ENCODE measurements around the gene C2orf68.
A peak's percentile ranks its signal among the peaks of the same experiment; 100 is the strongest.

C2orf68 gene

DNA sequence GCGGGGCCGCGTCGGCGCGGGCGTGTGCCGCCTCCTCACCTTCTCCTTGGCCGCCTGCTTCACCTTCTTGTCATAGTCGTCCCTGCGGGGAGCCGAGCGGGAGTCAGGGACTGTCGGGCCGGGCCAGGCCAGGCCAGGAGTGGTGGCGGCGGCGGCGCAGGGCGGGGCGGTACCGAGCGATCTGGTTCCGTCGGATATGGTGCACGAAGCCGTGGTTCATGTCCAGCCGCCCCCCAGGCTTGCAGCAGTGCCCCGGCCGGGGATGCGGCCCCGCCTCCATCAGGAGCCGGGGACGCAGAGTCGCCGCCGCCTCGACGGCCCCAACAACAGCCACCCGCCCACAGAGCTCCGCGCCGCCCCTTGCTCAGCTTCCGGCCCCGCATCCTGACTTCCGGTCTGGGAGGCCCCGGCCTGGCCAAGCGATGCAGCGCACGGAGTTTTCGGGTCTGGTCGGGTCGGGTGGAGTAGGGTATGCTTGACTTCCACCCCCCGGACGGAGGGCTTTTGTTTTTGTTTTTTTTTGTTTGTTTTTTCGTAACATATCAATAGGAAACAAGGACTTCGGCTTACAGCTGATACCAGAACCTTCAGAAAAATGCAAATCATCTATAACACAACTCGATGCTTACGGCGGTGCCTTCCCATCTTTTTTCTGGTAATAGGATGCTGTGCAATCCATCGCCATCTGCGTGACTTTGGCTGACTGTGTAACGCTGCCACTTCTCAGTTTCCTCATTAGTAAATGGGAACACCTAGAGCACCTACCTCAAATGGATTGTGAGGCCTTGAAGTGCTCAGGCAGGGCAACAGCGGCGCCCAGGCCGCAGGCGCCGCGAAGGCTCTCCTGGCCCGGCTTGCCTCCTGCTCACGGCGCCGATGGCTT, at the start of gene C2orf68 (continued):
- TF ChIP-seq, protein P1, sequence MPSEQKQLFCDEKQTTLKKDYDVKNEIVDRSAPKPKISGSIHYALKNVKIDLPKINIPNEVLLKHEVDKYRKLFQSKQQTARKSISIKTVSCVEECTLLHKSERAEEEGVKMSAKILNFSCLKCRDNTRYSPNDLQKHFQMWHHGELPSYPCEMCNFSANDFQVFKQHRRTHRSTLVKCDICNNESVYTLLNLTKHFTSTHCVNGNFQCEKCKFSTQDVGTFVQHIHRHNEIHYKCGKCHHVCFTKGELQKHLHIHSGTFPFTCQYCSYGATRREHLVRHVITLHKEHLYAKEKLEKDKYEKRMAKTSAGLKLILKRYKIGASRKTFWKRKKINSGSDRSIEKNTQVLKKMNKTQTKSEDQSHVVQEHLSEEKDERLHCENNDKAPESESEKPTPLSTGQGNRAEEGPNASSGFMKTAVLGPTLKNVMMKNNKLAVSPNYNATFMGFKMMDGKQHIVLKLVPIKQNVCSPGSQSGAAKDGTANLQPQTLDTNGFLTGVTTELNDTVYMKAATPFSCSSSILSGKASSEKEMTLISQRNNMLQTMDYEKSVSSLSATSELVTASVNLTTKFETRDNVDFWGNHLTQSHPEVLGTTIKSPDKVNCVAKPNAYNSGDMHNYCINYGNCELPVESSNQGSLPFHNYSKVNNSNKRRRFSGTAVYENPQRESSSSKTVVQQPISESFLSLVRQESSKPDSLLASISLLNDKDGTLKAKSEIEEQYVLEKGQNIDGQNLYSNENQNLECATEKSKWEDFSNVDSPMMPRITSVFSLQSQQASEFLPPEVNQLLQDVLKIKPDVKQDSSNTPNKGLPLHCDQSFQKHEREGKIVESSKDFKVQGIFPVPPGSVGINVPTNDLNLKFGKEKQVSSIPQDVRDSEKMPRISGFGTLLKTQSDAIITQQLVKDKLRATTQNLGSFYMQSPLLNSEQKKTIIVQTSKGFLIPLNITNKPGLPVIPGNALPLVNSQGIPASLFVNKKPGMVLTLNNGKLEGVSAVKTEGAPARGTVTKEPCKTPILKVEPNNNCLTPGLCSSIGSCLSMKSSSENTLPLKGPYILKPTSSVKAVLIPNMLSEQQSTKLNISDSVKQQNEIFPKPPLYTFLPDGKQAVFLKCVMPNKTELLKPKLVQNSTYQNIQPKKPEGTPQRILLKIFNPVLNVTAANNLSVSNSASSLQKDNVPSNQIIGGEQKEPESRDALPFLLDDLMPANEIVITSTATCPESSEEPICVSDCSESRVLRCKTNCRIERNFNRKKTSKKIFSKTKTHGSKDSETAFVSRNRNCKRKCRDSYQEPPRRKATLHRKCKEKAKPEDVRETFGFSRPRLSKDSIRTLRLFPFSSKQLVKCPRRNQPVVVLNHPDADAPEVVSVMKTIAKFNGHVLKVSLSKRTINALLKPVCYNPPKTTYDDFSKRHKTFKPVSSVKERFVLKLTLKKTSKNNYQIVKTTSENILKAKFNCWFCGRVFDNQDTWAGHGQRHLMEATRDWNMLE (tag by site-specific recombination; conservative IDR thresholded peaks at IDR 0.05; ENCODE audit: low read depth): peak; percentile 53
- TF ChIP-seq, protein P2, sequence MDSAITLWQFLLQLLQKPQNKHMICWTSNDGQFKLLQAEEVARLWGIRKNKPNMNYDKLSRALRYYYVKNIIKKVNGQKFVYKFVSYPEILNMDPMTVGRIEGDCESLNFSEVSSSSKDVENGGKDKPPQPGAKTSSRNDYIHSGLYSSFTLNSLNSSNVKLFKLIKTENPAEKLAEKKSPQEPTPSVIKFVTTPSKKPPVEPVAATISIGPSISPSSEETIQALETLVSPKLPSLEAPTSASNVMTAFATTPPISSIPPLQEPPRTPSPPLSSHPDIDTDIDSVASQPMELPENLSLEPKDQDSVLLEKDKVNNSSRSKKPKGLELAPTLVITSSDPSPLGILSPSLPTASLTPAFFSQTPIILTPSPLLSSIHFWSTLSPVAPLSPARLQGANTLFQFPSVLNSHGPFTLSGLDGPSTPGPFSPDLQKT (IDR thresholded peaks at IDR 0.05; ENCODE audit: borderline replicate concordance, low read depth, low read length): no peak
- TF ChIP-seq, protein P3, sequence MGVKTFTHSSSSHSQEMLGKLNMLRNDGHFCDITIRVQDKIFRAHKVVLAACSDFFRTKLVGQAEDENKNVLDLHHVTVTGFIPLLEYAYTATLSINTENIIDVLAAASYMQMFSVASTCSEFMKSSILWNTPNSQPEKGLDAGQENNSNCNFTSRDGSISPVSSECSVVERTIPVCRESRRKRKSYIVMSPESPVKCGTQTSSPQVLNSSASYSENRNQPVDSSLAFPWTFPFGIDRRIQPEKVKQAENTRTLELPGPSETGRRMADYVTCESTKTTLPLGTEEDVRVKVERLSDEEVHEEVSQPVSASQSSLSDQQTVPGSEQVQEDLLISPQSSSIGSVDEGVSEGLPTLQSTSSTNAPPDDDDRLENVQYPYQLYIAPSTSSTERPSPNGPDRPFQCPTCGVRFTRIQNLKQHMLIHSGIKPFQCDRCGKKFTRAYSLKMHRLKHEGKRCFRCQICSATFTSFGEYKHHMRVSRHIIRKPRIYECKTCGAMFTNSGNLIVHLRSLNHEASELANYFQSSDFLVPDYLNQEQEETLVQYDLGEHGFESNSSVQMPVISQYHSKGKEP (tag by site-specific recombination; IDR thresholded peaks at IDR 0.05): no peak
- peak; percentile 26; the same call in 1 of the 2 replicates for TF ChIP-seq SP7 (tag by site-specific recombination; IDR thresholded peaks at IDR 0.05)
- no peak for TF ChIP-seq WT1 (tag by site-specific recombination; IDR thresholded peaks at IDR 0.05)
- TF ChIP-seq, protein P4, sequence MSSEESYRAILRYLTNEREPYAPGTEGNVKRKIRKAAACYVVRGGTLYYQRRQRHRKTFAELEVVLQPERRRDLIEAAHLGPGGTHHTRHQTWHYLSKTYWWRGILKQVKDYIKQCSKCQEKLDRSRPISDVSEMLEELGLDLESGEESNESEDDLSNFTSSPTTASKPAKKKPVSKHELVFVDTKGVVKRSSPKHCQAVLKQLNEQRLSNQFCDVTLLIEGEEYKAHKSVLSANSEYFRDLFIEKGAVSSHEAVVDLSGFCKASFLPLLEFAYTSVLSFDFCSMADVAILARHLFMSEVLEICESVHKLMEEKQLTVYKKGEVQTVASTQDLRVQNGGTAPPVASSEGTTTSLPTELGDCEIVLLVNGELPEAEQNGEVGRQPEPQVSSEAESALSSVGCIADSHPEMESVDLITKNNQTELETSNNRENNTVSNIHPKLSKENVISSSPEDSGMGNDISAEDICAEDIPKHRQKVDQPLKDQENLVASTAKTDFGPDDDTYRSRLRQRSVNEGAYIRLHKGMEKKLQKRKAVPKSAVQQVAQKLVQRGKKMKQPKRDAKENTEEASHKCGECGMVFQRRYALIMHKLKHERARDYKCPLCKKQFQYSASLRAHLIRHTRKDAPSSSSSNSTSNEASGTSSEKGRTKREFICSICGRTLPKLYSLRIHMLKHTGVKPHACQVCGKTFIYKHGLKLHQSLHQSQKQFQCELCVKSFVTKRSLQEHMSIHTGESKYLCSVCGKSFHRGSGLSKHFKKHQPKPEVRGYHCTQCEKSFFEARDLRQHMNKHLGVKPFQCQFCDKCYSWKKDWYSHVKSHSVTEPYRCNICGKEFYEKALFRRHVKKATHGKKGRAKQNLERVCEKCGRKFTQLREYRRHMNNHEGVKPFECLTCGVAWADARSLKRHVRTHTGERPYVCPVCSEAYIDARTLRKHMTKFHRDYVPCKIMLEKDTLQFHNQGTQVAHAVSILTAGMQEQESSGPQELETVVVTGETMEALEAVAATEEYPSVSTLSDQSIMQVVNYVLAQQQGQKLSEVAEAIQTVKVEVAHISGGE (tag by site-specific recombination; conservative IDR thresholded peaks at IDR 0.05; ENCODE audit: low read depth): peak; percentile 90
- peak; percentile 65; the same call in 1 of the 2 replicates for TF ChIP-seq ZNF76 (tag by site-specific recombination; IDR thresholded peaks at IDR 0.05; ENCODE audit: borderline replicate concordance, low read depth)
- TF ChIP-seq ZNF335 (tag by site-specific recombination; conservative IDR thresholded peaks at IDR 0.05): peak; percentile 58
- TF ChIP-seq KLF1 (tag by site-specific recombination; IDR thresholded peaks at IDR 0.05): peak; percentile 41; the same call in 1 of the 2 replicates
- TF ChIP-seq ZNF391 (tag by site-specific recombination; IDR thresholded peaks at IDR 0.05; ENCODE audit: borderline replicate concordance, low read depth): 0 out of 2 replicates have a peak, but pooled peaks have one; percentile 26
- TF ChIP-seq, protein P5, sequence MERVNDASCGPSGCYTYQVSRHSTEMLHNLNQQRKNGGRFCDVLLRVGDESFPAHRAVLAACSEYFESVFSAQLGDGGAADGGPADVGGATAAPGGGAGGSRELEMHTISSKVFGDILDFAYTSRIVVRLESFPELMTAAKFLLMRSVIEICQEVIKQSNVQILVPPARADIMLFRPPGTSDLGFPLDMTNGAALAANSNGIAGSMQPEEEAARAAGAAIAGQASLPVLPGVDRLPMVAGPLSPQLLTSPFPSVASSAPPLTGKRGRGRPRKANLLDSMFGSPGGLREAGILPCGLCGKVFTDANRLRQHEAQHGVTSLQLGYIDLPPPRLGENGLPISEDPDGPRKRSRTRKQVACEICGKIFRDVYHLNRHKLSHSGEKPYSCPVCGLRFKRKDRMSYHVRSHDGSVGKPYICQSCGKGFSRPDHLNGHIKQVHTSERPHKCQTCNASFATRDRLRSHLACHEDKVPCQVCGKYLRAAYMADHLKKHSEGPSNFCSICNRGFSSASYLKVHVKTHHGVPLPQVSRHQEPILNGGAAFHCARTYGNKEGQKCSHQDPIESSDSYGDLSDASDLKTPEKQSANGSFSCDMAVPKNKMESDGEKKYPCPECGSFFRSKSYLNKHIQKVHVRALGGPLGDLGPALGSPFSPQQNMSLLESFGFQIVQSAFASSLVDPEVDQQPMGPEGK (tag by site-specific recombination; IDR thresholded peaks at IDR 0.05): peak; percentile 77
- TF ChIP-seq SP3 (tag by site-specific recombination; IDR thresholded peaks at IDR 0.05): peak; percentile 86
- TF ChIP-seq KLF8 (tag by site-specific recombination; IDR thresholded peaks at IDR 0.05): peak; percentile 75
- TF ChIP-seq ZEB2 (tag by site-specific recombination; IDR thresholded peaks at IDR 0.05): 0 out of 2 replicates have a peak, but pooled peaks have one; percentile 9
- TF ChIP-seq ZNF626 (tag by site-specific recombination; IDR thresholded peaks at IDR 0.05): no peak
- TF ChIP-seq, protein P6, sequence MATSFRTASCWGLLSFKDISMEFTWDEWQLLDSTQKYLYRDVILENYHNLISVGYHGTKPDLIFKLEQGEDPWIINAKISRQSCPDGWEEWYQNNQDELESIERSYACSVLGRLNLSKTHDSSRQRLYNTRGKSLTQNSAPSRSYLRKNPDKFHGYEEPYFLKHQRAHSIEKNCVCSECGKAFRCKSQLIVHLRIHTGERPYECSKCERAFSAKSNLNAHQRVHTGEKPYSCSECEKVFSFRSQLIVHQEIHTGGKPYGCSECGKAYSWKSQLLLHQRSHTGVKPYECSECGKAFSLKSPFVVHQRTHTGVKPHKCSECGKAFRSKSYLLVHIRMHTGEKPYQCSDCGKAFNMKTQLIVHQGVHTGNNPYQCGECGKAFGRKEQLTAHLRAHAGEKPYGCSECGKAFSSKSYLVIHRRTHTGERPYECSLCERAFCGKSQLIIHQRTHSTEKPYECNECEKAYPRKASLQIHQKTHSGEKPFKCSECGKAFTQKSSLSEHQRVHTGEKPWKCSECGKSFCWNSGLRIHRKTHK (tag by site-specific recombination; IDR thresholded peaks at IDR 0.05): no peak
- no peak for TF ChIP-seq ZNF621 (tag by site-specific recombination; IDR thresholded peaks at IDR 0.05)
- TF ChIP-seq ZNF555 (tag by site-specific recombination; conservative IDR thresholded peaks at IDR 0.05): no peak
- no peak for TF ChIP-seq ZNF830 (tag by site-specific recombination; IDR thresholded peaks at IDR 0.05; ENCODE audit: low read depth)
- TF ChIP-seq ZFHX2 (tag by site-specific recombination; conservative IDR thresholded peaks at IDR 0.05): peak; percentile 67
- no peak for TF ChIP-seq ZNF560 (tag by site-specific recombination; IDR thresholded peaks at IDR 0.05; ENCODE audit: borderline replicate concordance)
- peak; percentile 84; the same call in 1 of the 2 replicates for TF ChIP-seq ZBTB48 (tag by site-specific recombination; IDR thresholded peaks at IDR 0.05)

Measured in HEK293 (cell line).